Uterus (tissue), 4 donors: ENCODE results near the gene CARD11. TPM values are rescaled to one million over a fixed set of nuclear protein-coding genes. Genes with fewer than 3 reads are reported as not detected.

ENCODE experiments used
- DNase-seq, 2 donors: peaks; one replicate each; pipeline ENCODE4 v3.0.0-alpha.2; 2019 to 2020
- H3K27ac ChIP-seq, 2 donors: fragments of 200-600 bp; sonication (generic); 1 replicate in 1 of 2; 2 replicates in 1 of 2; pipeline ENCODE4 v1.5.1; 2016 to 2018
- H3K27me3 ChIP-seq, 2 donors: fragments of 200-600 bp; sonication (generic); one replicate each; pipeline ENCODE4 v1.5.1; 2018 to 2019; ENCODE audit warnings: control low read depth in 1 of 2
- H3K36me3 ChIP-seq, 2 donors: fragments of 200-600 bp; sonication (generic); one replicate each; pipeline ENCODE4 v1.5.1; 2019; ENCODE audit warnings: control low read depth in 1 of 2
- H3K4me1 ChIP-seq, 2 donors: fragments of 200-600 bp; sonication (generic); one replicate each; pipeline ENCODE4 v1.5.1; 2018 to 2019; ENCODE audit warnings: control low read depth in 1 of 2
- H3K4me3 ChIP-seq, 2 donors: fragments of 200-600 bp; sonication (generic); 1 replicate in 1 of 2; 2 replicates in 1 of 2; pipeline ENCODE4 v1.5.1; 2018 to 2019; ENCODE audit warnings: mild to moderate bottlenecking in 1 of 2
- H3K9me3 ChIP-seq, 2 donors: fragments of 200-600 bp; sonication (generic); one replicate each; pipeline ENCODE4 v1.5.1; 2019; ENCODE audit warnings: control low read depth in 1 of 2
- POLR2A ChIP-seq, 2 donors: fragments of 450-650 bp; IDR thresholded peaks; one replicate each; pipeline ENCODE4 v1.6.1; 2016; ENCODE audit warnings: antibody characterized with exemption in 2 of 2, mild to moderate bottlenecking in 1 of 2, moderate library complexity in 1 of 2
- intact Hi-C: fragments of 100-400 bp; cut with DNase I; formaldehyde crosslinking; loops from one replicate; pipeline ENCODE4 v1.15.1; 2023; ENCODE audit warnings: low total_unique reads
- total RNA-seq, 4 donors: library from RNA; depleted of rRNA in 3 of 4; stranded (reverse); fragments of >200 nt in 3 of 4; gene quantifications; one replicate each; pipeline versions ENCODE4 v1.1.0 to v1.2.4, GENCODE V29; 2014 to 2023
- TF ChIP-seq, protein P1 (sequence below), 4 experiments: fragments of 200-600 bp in 2 of 4; fragments of 450-650 bp in 2 of 4; sonication (generic) in 2 of 4; IDR thresholded peaks; one replicate each; pipeline ENCODE4 v1.5.1; 2016 to 2019; ENCODE audit warnings: antibody characterized with exemption in 4 of 4, mild to moderate bottlenecking in 2 of 4, moderate library complexity in 1 of 4
- donor health status: DM: yes; HTN: yes; CAD: no.

The CARD11 gene
- total RNA-seq, 4 donors from 2014 or later = 0.95 to 1.0 TPM; not detected in 2

DNA sequence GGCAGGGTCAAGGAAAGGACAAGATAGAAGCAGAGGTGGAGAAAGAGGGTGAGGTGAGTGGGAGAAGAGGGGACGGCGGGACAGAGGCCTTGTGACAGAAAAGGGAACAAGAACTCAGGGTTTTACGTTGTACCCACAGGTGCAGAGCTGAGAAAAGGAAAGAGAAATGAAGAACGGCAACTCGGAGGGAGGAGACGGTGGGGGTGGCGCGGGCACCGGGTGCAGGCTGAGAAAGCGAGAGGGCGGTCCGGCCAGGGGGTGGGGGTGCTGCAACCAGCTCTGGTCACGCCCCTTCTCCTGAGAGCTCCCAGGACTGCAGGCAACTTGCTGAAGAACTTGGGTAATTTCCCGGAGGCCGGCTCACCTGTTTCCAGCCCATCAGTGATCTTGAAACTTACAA is 65.3 kb downstream of the CARD11 start:
- TF ChIP-seq, protein P1, sequence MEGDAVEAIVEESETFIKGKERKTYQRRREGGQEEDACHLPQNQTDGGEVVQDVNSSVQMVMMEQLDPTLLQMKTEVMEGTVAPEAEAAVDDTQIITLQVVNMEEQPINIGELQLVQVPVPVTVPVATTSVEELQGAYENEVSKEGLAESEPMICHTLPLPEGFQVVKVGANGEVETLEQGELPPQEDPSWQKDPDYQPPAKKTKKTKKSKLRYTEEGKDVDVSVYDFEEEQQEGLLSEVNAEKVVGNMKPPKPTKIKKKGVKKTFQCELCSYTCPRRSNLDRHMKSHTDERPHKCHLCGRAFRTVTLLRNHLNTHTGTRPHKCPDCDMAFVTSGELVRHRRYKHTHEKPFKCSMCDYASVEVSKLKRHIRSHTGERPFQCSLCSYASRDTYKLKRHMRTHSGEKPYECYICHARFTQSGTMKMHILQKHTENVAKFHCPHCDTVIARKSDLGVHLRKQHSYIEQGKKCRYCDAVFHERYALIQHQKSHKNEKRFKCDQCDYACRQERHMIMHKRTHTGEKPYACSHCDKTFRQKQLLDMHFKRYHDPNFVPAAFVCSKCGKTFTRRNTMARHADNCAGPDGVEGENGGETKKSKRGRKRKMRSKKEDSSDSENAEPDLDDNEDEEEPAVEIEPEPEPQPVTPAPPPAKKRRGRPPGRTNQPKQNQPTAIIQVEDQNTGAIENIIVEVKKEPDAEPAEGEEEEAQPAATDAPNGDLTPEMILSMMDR (IDR thresholded peaks at IDR 0.05) = no peak
- no peak for DNase-seq
- Histone ChIP-seq H3K4me1 (no peaks in the 10 kb centered on the region), H3K4me3 (no peak overlapping the region), H3K9me3 (no peaks in the 10 kb centered on the region), H3K36me3 (no peaks in the 10 kb centered on the region), H3K27me3 (no peaks in the 10 kb centered on the region), H3K27ac (no peak overlapping the region)
- intact Hi-C loops = no loop called here

DNA sequence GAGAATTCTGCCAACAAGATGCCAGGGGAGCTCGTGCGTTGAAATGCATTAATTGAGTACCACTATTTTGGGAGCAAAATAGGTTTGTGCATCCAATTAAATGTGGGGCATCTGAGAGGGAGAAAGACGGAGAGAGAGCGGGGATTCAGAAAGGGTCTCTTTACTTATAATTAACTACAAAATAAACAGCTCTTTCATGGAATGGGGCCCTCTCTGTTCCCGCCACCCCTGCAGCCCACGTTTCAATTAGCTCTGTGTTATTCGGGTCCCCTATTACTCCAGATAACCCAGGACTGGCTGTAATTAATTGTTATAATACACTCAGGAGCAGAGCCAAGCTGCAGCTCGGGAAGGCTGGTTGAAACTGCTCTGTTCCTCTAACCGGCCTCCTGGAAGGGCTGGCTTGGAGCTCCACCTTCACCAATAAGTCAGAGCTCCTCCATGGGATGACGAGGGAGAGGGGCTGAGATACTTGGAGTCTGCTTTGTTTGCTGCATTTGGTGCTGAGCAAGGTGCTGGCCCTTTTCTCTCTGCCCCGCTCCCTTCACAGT is 67.8 kb downstream of the CARD11 start:
- Histone ChIP-seq H3K27me3 (no peaks in the 10 kb centered on the region), H3K4me1 (no peaks in the 10 kb centered on the region), H3K27ac (no peak overlapping the region), H3K9me3 (no peaks in the 10 kb centered on the region), H3K36me3 (no peaks in the 10 kb centered on the region), H3K4me3 (no peak overlapping the region)
- DNase-seq = no peak
- intact Hi-C loops = no loop called here
- TF ChIP-seq POLR2A (IDR thresholded peaks at IDR 0.05) = no peak
- TF ChIP-seq, protein P1 (IDR thresholded peaks at IDR 0.05) = no peak

DNA sequence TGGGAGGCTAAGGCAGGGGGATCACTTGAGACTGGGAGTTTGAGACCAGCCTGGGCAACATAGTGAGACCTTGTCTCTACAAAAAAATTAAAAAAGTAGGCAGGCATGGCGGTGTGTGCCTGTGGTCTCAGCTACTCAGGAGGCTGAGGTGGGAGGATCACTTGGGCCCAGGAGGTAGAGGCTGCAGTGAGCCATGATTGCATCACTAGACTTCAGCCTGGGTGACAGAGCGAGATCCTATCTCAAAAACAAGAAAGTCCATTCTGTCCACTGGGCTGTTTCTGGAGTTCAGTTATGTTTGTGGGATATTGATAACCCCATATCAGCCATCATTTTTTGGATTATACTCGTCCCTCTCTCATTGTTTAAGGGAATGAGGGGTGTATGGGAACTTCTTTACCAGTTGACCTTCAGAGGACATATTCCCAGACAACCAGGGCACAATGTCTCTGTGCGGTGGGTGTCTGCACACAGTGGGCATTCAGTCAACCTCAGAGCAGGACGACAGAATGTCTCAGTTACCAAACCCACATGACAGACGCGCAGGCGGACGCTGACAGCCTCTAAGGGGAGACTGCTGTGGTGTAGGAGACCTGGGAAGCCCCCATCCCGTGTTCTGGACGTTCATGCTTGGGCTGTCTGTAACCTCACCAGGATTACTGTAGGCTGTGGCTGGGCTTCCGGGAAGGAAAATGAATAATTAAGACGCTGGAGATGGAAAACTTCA is 69.4 kb downstream of the CARD11 start:
- Histone ChIP-seq H3K36me3 (no peaks in the 10 kb centered on the region), H3K4me1 (no peaks in the 10 kb centered on the region), H3K9me3 (no peaks in the 10 kb centered on the region), H3K4me3 (no peak overlapping the region), H3K27ac (no peak overlapping the region), H3K27me3 (no peaks in the 10 kb centered on the region)
- no peak for DNase-seq
- intact Hi-C loops = no loop called here
- TF ChIP-seq, protein P1 (IDR thresholded peaks at IDR 0.05) = no peak
- TF ChIP-seq POLR2A (IDR thresholded peaks at IDR 0.05) = no peak

DNA sequence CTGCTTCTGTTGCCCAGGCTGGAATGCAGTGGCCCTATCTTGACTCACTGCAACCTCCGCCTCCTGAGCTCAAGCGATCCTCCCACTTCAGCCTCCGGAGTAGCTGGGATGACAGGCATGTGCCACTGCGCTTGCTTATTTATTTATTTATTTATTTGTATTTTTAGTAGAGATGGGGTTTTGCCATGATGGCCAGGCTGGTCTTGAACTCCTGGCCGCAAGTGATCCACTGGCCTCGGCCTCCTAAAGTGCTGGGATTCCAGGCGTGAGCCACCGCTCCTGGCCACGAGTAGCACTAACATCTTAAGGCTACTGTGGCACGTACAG is 70.9 kb downstream of the CARD11 start:
- intact Hi-C loops = no loop called here
- TF ChIP-seq, protein P1 (IDR thresholded peaks at IDR 0.05) = no peak
- no peaks in the 10 kb centered on the region for H3K4me1 ChIP-seq
- H3K9me3 ChIP-seq = no peaks in the 10 kb centered on the region
- no peak for DNase-seq
- H3K36me3 ChIP-seq = no peaks in the 10 kb centered on the region
- no peaks in the 10 kb centered on the region for H3K27me3 ChIP-seq
- H3K4me3 ChIP-seq = no peak overlapping the region
- no peak overlapping the region for H3K27ac ChIP-seq

DNA sequence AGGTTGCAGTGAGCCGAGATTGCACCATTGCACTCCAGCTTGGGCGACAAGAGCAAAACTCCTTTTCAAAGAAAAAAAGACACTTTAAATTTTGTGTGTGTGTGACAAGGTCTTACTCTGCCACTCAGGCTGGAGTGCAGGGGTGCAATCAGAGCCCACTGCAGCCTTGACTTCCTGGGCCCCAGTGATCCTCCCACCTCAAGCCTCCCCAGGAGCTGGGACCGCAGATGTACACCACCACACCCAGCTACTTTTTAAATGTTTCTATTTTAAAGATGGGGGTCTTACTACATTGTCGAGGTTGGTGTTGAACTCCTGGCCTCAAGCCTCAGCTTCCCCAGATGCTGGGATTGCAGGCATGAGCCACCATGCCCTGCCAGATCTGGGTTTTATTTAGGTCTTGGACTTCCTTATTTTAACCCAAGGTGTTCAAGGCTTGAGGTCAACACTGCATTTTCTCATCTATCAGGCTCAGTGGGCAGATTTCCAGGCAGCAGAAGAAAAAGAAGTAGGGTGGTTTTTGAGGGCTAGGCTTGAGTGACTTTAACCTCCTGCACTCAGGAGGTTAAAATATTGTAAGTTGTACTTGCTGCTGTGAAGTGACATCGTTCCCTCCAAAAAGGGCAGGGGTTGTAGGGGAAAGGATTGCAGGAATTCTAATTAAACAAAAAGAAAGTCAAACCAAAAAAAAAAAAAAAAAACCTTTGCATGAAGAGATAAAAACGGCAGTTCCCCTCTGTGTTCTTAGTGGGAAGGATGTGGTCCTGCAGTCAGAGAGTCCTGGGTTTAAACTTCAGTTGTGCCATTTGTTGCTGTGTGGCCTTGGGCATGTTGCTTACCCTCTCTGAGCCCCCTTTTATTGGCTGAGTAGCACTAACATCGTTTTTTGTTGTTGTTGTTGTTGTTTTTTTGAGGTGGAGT is 71.5 kb downstream of the CARD11 start:
- Histone ChIP-seq H3K9me3 (no peaks in the 10 kb centered on the region), H3K4me1 (no peaks in the 10 kb centered on the region), H3K4me3 (no peak overlapping the region), H3K27me3 (no peaks in the 10 kb centered on the region), H3K36me3 (no peaks in the 10 kb centered on the region), H3K27ac (no peak overlapping the region)
- TF ChIP-seq, protein P1 (IDR thresholded peaks at IDR 0.05) = no peak
- no peak for TF ChIP-seq POLR2A (IDR thresholded peaks at IDR 0.05)
- intact Hi-C loops = no loop called here
- DNase-seq = no peak
